Measurements from ENCODE around the gene C2CD4B.

The C2CD4B gene

GRCh38 chr15:62147551-62147950 lies 17.5 kb downstream of the C2CD4B start:
- DNase-seq, result no peak

- DNase-seq, result no peak
These were observed 17.9 kb downstream of the C2CD4B start for GRCh38 chr15:62147149-62147548.

GRCh38 chr15:62145015-62145735 lies 19.9 kb downstream of the C2CD4B start:
- DNase-seq, result no peak

GRCh38 chr15:62142736-62143135 lies 22.3 kb downstream of the C2CD4B start:
- DNase-seq, result no peak

GRCh38 chr15:62141643-62142588 lies 23.2 kb downstream of the C2CD4B start:
- no peak for DNase-seq

GRCh38 chr15:62141200-62141599 lies 23.9 kb downstream of the C2CD4B start:
- DNase-seq, result no peak

- DNase-seq, result no peak
These were observed 27.0 kb downstream of the C2CD4B start for GRCh38 chr15:62138124-62138523.

- DNase-seq, result no peak
These were observed 27.9 kb downstream of the C2CD4B start for GRCh38 chr15:62136911-62137865.

- peak; percentile 84 for DNase-seq
These were observed 29.5 kb downstream of the C2CD4B start for GRCh38 chr15:62135532-62136134.

- no peak for DNase-seq
These were observed 31.9 kb downstream of the C2CD4B start for GRCh38 chr15:62133141-62133540.

GRCh38 chr15:62128916-62129315 lies 36.2 kb downstream of the C2CD4B start:
- no peak for DNase-seq

- DNase-seq, result no peak
These were observed 38.7 kb downstream of the C2CD4B start for GRCh38 chr15:62126364-62126763.

- peak; percentile 45 for DNase-seq
These were observed 39.3 kb downstream of the C2CD4B start for GRCh38 chr15:62125773-62126172.

- DNase-seq, result no peak
These were observed 40.1 kb downstream of the C2CD4B start for GRCh38 chr15:62124973-62125303.

GRCh38 chr15:62124176-62124972 lies 40.7 kb downstream of the C2CD4B start:
- DNase-seq, result peak; percentile 8

- DNase-seq, result no peak
These were observed 42.8 kb downstream of the C2CD4B start for GRCh38 chr15:62122249-62122648.

GRCh38 chr15:62121273-62122015 lies 43.6 kb downstream of the C2CD4B start:
- DNase-seq, result no peak

- DNase-seq, result no peak
These were observed 44.3 kb downstream of the C2CD4B start for GRCh38 chr15:62120776-62121175.

- no peak for DNase-seq
These were observed 45.2 kb downstream of the C2CD4B start for GRCh38 chr15:62119874-62120273.

- DNase-seq, result no peak
These were observed 45.7 kb downstream of the C2CD4B start for GRCh38 chr15:62119227-62119864.
